Stimulated activated CD8-positive, alpha-beta memory T cell treated with anti-CD3 and anti-CD28 coated beads, Interleukin-7, amount 100 ng/mL, for 48 hours (primary cell): ENCODE data around the gene TXNL4A.
"Not testable (repeated sequence)": the region's sequence is repeated elsewhere in the genome, so short reads cannot be mapped to it uniquely, and the experiment has no call there.

Source experiments
- DNase-seq, 2 donors: peaks; one replicate each; pipeline ENCODE4 v3.0.0-alpha.2; 2020; ENCODE audit warnings: low read depth in 1 of 2; ENCODE audit errors: extremely low read depth in 1 of 2

TXNL4A gene

GRCh38 chr18:79988451-79989194 lies at the start of gene TXNL4A:
Gene TXNL4A, minus strand, starts transcription at chr18:79988563. Its CDS starts 171 bp downstream, at chr18:79988392.
- peak; percentile 72 to 82 for DNase-seq

- no peak for DNase-seq
Measured at GRCh38 chr18:80037300-80037699, 48.9 kb upstream of the TXNL4A start.

GRCh38 chr18:80035997-80036396 lies 47.6 kb upstream of the TXNL4A start:
- DNase-seq, result no peak

GRCh38 chr18:80034852-80035406 lies 46.6 kb upstream of the TXNL4A start:
- no peak for DNase-seq

GRCh38 chr18:80034068-80034851 lies 45.9 kb upstream of the TXNL4A start, which contains the start of gene RBFA:
Gene RBFA, plus strand, starts transcription at chr18:80034434. Its CDS starts 62 bp downstream, at chr18:80034496.
- peak; percentile 98 to 99 for DNase-seq

- no peak for DNase-seq
Measured at GRCh38 chr18:80033181-80034067, 45.1 kb upstream of the TXNL4A start.

GRCh38 chr18:80029690-80030089 lies 41.3 kb upstream of the TXNL4A start:
- DNase-seq, result no peak

GRCh38 chr18:80027719-80028118 lies 39.4 kb upstream of the TXNL4A start:
- DNase-seq, result not testable (repeated sequence)

- no peak for DNase-seq
Measured at GRCh38 chr18:80026363-80026762, 38.0 kb upstream of the TXNL4A start.

GRCh38 chr18:80023173-80023572 lies 34.8 kb upstream of the TXNL4A start:
- DNase-seq, result no peak

- DNase-seq, result no peak
Measured at GRCh38 chr18:80022613-80023012, 34.2 kb upstream of the TXNL4A start.

GRCh38 chr18:80012714-80013113 lies 24.4 kb upstream of the TXNL4A start:
- DNase-seq, result no peak

GRCh38 chr18:80011496-80012137 lies 23.3 kb upstream of the TXNL4A start:
- DNase-seq, result not testable (repeated sequence)

GRCh38 chr18:80010551-80010906 lies 22.2 kb upstream of the TXNL4A start:
- no peak for DNase-seq

GRCh38 chr18:80009661-80010550 lies 21.5 kb upstream of the TXNL4A start:
- DNase-seq, result no peak

- DNase-seq, result no peak
Measured at GRCh38 chr18:80006724-80007123, 18.4 kb upstream of the TXNL4A start.

GRCh38 chr18:80004600-80005342 lies 16.4 kb upstream of the TXNL4A start:
- DNase-seq, result no peak

- DNase-seq, result no peak
Measured at GRCh38 chr18:80002468-80002867, 14.1 kb upstream of the TXNL4A start.

- no peak for DNase-seq
Measured at GRCh38 chr18:80000877-80001276, 12.5 kb upstream of the TXNL4A start.
